ENCODE results near the gene DGCR8.

The DGCR8 gene

GRCh38 chr22:20124083-20124787, 44.2 kb downstream of the DGCR8 start:
- no peak for DNase-seq (ENCODE audit: low read depth)

- DNase-seq (ENCODE audit: low read depth), result no peak
These were observed 45.4 kb downstream of the DGCR8 start for GRCh38 chr22:20125201-20126174.

GRCh38 chr22:20126284-20127029, 46.4 kb downstream of the DGCR8 start:
- no peak for DNase-seq (ENCODE audit: low read depth)

- no peak for DNase-seq (ENCODE audit: low read depth)
These were observed 47.4 kb downstream of the DGCR8 start for GRCh38 chr22:20127318-20127868.

GRCh38 chr22:20127869-20128618, 48.0 kb downstream of the DGCR8 start:
- no peak for DNase-seq (ENCODE audit: low read depth)

- DNase-seq (ENCODE audit: low read depth), result no peak
These were observed 48.5 kb downstream of the DGCR8 start for GRCh38 chr22:20128619-20128901.

GRCh38 chr22:20128902-20129746, 49.1 kb downstream of the DGCR8 start:
- DNase-seq (ENCODE audit: low read depth), result peak; percentile 52

- no peak for DNase-seq (ENCODE audit: low read depth)
These were observed 49.6 kb downstream of the DGCR8 start for GRCh38 chr22:20129747-20130014.

- DNase-seq (ENCODE audit: low read depth), result no peak
These were observed 50.3 kb downstream of the DGCR8 start for GRCh38 chr22:20130319-20130718.

- peak; percentile 68 for DNase-seq (ENCODE audit: low read depth)
These were observed 50.9 kb downstream of the DGCR8 start for GRCh38 chr22:20130731-20131596.

GRCh38 chr22:20131597-20131858, 51.5 kb downstream of the DGCR8 start, which contains the start of gene ZDHHC8:
TSS of gene ZDHHC8 (plus strand) at chr22:20131804. CDS start at chr22:20131948, 144 bp downstream.
- DNase-seq (ENCODE audit: low read depth), result peak; percentile 36

GRCh38 chr22:20131859-20132685, 52.0 kb downstream of the DGCR8 start:
- no peak for DNase-seq (ENCODE audit: low read depth)

- DNase-seq (ENCODE audit: low read depth), result no peak
These were observed 52.7 kb downstream of the DGCR8 start for GRCh38 chr22:20132686-20133246.

- no peak for DNase-seq (ENCODE audit: low read depth)
These were observed 54.0 kb downstream of the DGCR8 start for GRCh38 chr22:20133930-20134549.

- no peak for DNase-seq (ENCODE audit: low read depth)
These were observed 55.2 kb downstream of the DGCR8 start for GRCh38 chr22:20135265-20135664.

- DNase-seq (ENCODE audit: low read depth), result no peak
These were observed 56.0 kb downstream of the DGCR8 start for GRCh38 chr22:20135806-20136602.

GRCh38 chr22:20136603-20136873, 56.5 kb downstream of the DGCR8 start:
- no peak for DNase-seq (ENCODE audit: low read depth)

GRCh38 chr22:20137113-20137512, 57.1 kb downstream of the DGCR8 start:
- no peak for DNase-seq (ENCODE audit: low read depth)

Measured in T follicular helper cell (primary cell).